IMR-90 (cell line): ENCODE data around the gene PCSK5.

Experiments used
- CEBPB ChIP-seq: IDR thresholded peaks from 2 replicates; pipeline ENCODE4 v1.6.1; 2012; ENCODE audit warnings: low read depth, low read length, improper control_type of control experiment
- CTCF ChIP-seq: conservative IDR thresholded peaks from 2 replicates; pipeline ENCODE4 v1.5.1; 2012; ENCODE audit warnings: mild to moderate bottlenecking, low read depth, low read length, improper control_type of control experiment
- MAZ ChIP-seq: IDR thresholded peaks from 2 replicates; pipeline ENCODE4 v1.6.1; 2012; ENCODE audit warnings: low read depth, mild to moderate bottlenecking, low read length, improper control_type of control experiment, moderate library complexity, borderline replicate concordance
- NFE2L2 ChIP-seq: fragments of 150-350 bp; IDR thresholded peaks from 2 replicates; pipeline ENCODE4 v1.6.1; 2016; ENCODE audit warnings: low read depth, mild to moderate bottlenecking, low read length
- POLR2A ChIP-seq: IDR thresholded peaks from 2 replicates; pipeline ENCODE4 v1.6.1; 2012; ENCODE audit warnings: mild to moderate bottlenecking, low read depth, low read length
- RCOR1 ChIP-seq: IDR thresholded peaks from 2 replicates; pipeline ENCODE4 v1.6.1; 2012; ENCODE audit warnings: mild to moderate bottlenecking, low read length, improper control_type of control experiment; ENCODE audit not compliant: insufficient replicate concordance

- TF ChIP-seq CEBPB (no peak), CTCF (no peak), POLR2A (no peak), NFE2L2 (no peak), RCOR1 (no peak), MAZ (no peak)
Observed at GRCh38 chr9:76302543-76302942, 412.1 kb downstream of the PCSK5 start.
